ENCODE results near the gene RMC1.
"Not testable (repeated sequence)": the region's sequence is repeated elsewhere in the genome, so short reads cannot be mapped to it uniquely, and the experiment has no call there.

Gene RMC1

DNA sequence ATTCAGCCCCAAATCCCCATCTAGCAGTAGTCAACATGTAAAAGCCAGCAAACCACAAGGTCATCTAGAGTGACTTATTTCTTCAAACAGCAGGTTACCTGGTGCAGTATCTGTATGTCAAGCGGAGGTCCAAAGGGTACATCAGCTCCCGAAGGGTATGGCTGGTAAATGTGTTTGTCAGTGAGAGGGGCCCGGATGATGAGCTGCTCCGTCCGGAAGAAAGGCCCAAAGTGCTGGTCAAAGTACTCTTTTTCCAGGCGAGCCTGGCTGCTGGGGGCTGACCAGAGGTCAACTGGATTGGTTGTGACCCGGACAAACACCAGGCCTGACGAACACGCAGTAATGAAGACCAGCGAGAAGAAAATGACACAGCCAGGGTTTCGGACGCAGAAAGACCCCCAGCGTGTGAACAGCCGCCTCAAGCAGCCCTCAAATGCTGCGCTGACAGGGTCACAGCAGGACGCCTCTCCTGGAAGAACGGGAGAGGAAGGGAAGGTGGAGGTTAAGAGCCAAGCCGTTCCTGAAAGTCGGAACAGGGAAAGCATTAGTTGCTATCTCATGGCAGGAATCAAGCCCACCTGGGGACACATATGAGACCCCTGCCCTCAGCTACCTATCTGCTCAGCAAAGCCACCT lies 53.0 kb downstream of the RMC1 start:
- H3K4me3 ChIP-seq (ENCODE audit: low read length) = no peak overlapping the region
- H3K27ac ChIP-seq (ENCODE audit: low read length) = no peak overlapping the region
- no peak overlapping the region for H3K9ac ChIP-seq (ENCODE audit: low read length)
- H2AFZ ChIP-seq (ENCODE audit: low read depth, low read length) = no peak overlapping the region
- H4K20me1 ChIP-seq (ENCODE audit: insufficient read depth, low read length) = no peaks in the 10 kb centered on the region
- H3K9me3 ChIP-seq (ENCODE audit: insufficient read depth, low read length) = no peaks in the 10 kb centered on the region
- no peaks in the 10 kb centered on the region for H3K27me3 ChIP-seq (ENCODE audit: low read depth, low read length)
- no peak overlapping the region for H3K4me2 ChIP-seq (ENCODE audit: low read length)
- TF ChIP-seq CTCF (IDR thresholded peaks at IDR 0.05; ENCODE audit: low read depth, low read length) (no peak), EZH2phosphoT487 (IDR thresholded peaks at IDR 0.05; ENCODE audit: low read depth) (no peak)
- no peaks in the 10 kb centered on the region for H3K4me1 ChIP-seq (ENCODE audit: low read length)
- peaks cover 45% of the 10 kb centered on the region for H3K36me3 ChIP-seq (replicated peaks; ENCODE audit: low read depth, low read length)
- H3K79me2 ChIP-seq (ENCODE audit: low read length) = no peaks in the 10 kb centered on the region

GRCh38 chr18:23557511-23557910 lies 54.2 kb downstream of the RMC1 start:
- H3K27me3 ChIP-seq (ENCODE audit: low read depth, low read length); H3K79me2 ChIP-seq (ENCODE audit: low read length); H3K27ac ChIP-seq (ENCODE audit: low read length); H3K9ac ChIP-seq (ENCODE audit: low read length); H3K4me2 ChIP-seq (ENCODE audit: low read length); H4K20me1 ChIP-seq (ENCODE audit: insufficient read depth, low read length); H3K9me3 ChIP-seq (ENCODE audit: insufficient read depth, low read length); H2AFZ ChIP-seq (ENCODE audit: low read depth, low read length); H3K4me3 ChIP-seq (ENCODE audit: low read length); H3K4me1 ChIP-seq (ENCODE audit: low read length): not testable (repeated sequence)
- H3K36me3 ChIP-seq (replicated peaks; ENCODE audit: low read depth, low read length) = peaks cover 42% of the 10 kb centered on the region

- H3K79me2 ChIP-seq (ENCODE audit: low read length) = no peaks in the 10 kb centered on the region
- H3K4me3 ChIP-seq (ENCODE audit: low read length) = no peak overlapping the region
- peaks cover 26% of the 10 kb centered on the region for H3K36me3 ChIP-seq (replicated peaks; ENCODE audit: low read depth, low read length)
- H3K27ac ChIP-seq (ENCODE audit: low read length) = no peak overlapping the region
- H4K20me1 ChIP-seq (ENCODE audit: insufficient read depth, low read length) = no peaks in the 10 kb centered on the region
- H3K27me3 ChIP-seq (ENCODE audit: low read depth, low read length) = no peaks in the 10 kb centered on the region
- no peak for TF ChIP-seq EZH2phosphoT487 (IDR thresholded peaks at IDR 0.05; ENCODE audit: low read depth)
- TF ChIP-seq CTCF (IDR thresholded peaks at IDR 0.05; ENCODE audit: low read depth, low read length) = no peak
- H3K9me3 ChIP-seq (ENCODE audit: insufficient read depth, low read length) = no peaks in the 10 kb centered on the region
- no peak overlapping the region for H2AFZ ChIP-seq (ENCODE audit: low read depth, low read length)
- no peaks in the 10 kb centered on the region for H3K4me1 ChIP-seq (ENCODE audit: low read length)
- no peak overlapping the region for H3K4me2 ChIP-seq (ENCODE audit: low read length)
- H3K9ac ChIP-seq (ENCODE audit: low read length) = no peak overlapping the region
Observed at GRCh38 chr18:23560186-23560585, 56.9 kb downstream of the RMC1 start.

- Histone ChIP-seq H3K36me3 (replicated peaks; ENCODE audit: low read depth, low read length) (peaks cover 31% of the 10 kb centered on the region), H4K20me1 (ENCODE audit: insufficient read depth, low read length) (no peaks in the 10 kb centered on the region), H3K4me1 (ENCODE audit: low read length) (no peaks in the 10 kb centered on the region), H3K79me2 (ENCODE audit: low read length) (no peaks in the 10 kb centered on the region), H3K4me2 (ENCODE audit: low read length) (no peak overlapping the region), H3K9me3 (ENCODE audit: insufficient read depth, low read length) (no peaks in the 10 kb centered on the region), H2AFZ (ENCODE audit: low read depth, low read length) (no peak overlapping the region), H3K27me3 (ENCODE audit: low read depth, low read length) (no peaks in the 10 kb centered on the region), H3K4me3 (ENCODE audit: low read length) (no peak overlapping the region), H3K27ac (ENCODE audit: low read length) (no peak overlapping the region), H3K9ac (ENCODE audit: low read length) (no peak overlapping the region)
- TF ChIP-seq CTCF (IDR thresholded peaks at IDR 0.05; ENCODE audit: low read depth, low read length) = no peak
- no peak for TF ChIP-seq EZH2phosphoT487 (IDR thresholded peaks at IDR 0.05; ENCODE audit: low read depth)
Observed at GRCh38 chr18:23563377-23564043, 60.2 kb downstream of the RMC1 start.
